GM10248 (cell line): ENCODE results near the gene RASGRP3.

Source experiments
- CTCF ChIA-PET: fragments of 300-600 bp; sonication (Branson Sonifier 250); formaldehyde crosslinking; extraction: SDS; loops from one replicate; lab custom pipeline; 2021; ENCODE audit warnings: antibody characterized with exemption; lab: Yijun Ruan, JAX
- POLR2A ChIA-PET: fragments of 350-650 bp; sonication (Branson Sonifier 250); formaldehyde crosslinking; extraction: SDS; loops from one replicate; lab custom pipeline; 2020; ENCODE audit warnings: antibody characterized with exemption; lab: Yijun Ruan, JAX
- DNase-seq: peaks from one replicate; pipeline ENCODE4 v3.0.0; 2012; ENCODE audit errors: extremely low spot score
- CTCF ChIP-seq: IDR thresholded peaks from 2 replicates; pipeline ENCODE4 v1.5.1; 2012; ENCODE audit warnings: mild to moderate bottlenecking, low read depth; ENCODE audit errors: extremely low read depth, missing control alignments, control extremely low read depth

The RASGRP3 gene

GRCh38 chr2:33494155-33494779 is 17.8 kb downstream of the RASGRP3 start:
- CTCF ChIA-PET: interaction anchor here (1.0 to 4.1 kb wide), 9 partner anchors 9 to 40 kb away, joined by 3 to 27 read pairs (median 5); partner anchors contain the start of gene RASGRP3

GRCh38 chr2:33494877-33495641 is 18.6 kb downstream of the RASGRP3 start:
- CTCF ChIA-PET: interaction anchor here (1.7 to 4.1 kb wide), 4 partner anchors 9 to 19 kb away, joined by 4 to 27 read pairs (median 14); partner anchors contain the start of gene RASGRP3
- TF ChIP-seq CTCF: no peak
- POLR2A ChIA-PET: interaction anchor here (1.2 to 2.3 kb wide), 3 partner anchors 16 to 19 kb away, joined by 3 to 20 read pairs (median 12); partner anchors contain the start of gene RASGRP3
- no peak for DNase-seq

More at GRCh38 chr2:33494155-33494779, 17.8 kb downstream of the RASGRP3 start:
- peak; percentile 37 for DNase-seq
- POLR2A ChIA-PET: interaction anchor here (1.0 to 2.3 kb wide), 4 partner anchors 13 to 105 kb away, joined by 6 to 20 read pairs (median 11); partner anchors contain the start of genes FAM98A and RASGRP3
- TF ChIP-seq CTCF: no peak

- CTCF ChIA-PET: interaction anchor here (2.4 to 4.1 kb wide), 3 partner anchors 10 to 20 kb away, joined by 7 to 27 read pairs (median 20); partner anchors contain the start of gene RASGRP3
- no peak for DNase-seq
- POLR2A ChIA-PET: interaction anchor here (1.2 to 2.2 kb wide), 2 partner anchors 18 to 20 kb away, joined by 3 to 5 read pairs; partner anchors contain the start of gene RASGRP3
- TF ChIP-seq CTCF: no peak
Observed at GRCh38 chr2:33495683-33496082, 19.2 kb downstream of the RASGRP3 start.

- CTCF ChIA-PET: interaction anchor here (2.4 to 3.9 kb wide), 2 partner anchors 11 to 16 kb away, joined by 7 to 27 read pairs; no protein-coding TSS in a partner anchor
- TF ChIP-seq CTCF: no peak
- POLR2A ChIA-PET: interaction anchor here (1.2 to 2.2 kb wide), 3 partner anchors 17 to 20 kb away, joined by 3 to 5 read pairs (median 5); partner anchors contain the start of gene RASGRP3
- DNase-seq: no peak
Observed at GRCh38 chr2:33496150-33496549, 19.7 kb downstream of the RASGRP3 start.

GRCh38 chr2:33496726-33497125 is 20.3 kb downstream of the RASGRP3 start:
- POLR2A ChIA-PET: interaction anchor here (1.6 to 2.2 kb wide), 2 partner anchors 17 to 21 kb away, joined by 5 read pairs; partner anchors contain the start of gene RASGRP3
- no peak for TF ChIP-seq CTCF
- CTCF ChIA-PET: interaction anchor here (1.0 kb wide), 1 partner anchor 21 kb away, joined by 3 read pairs; the partner anchor contains the start of gene RASGRP3
- DNase-seq: no peak
